ENCODE data around the gene JOSD1. TPM values are rescaled to one million over a fixed set of nuclear protein-coding genes. Genes with fewer than 3 reads are reported as not detected.

JOSD1 gene
- total and polyA plus RNA-seq, 2 donors (not counting 3 experiments of a cell fraction or from before 2014, with no cell fraction given): 61.7 to 73.1 TPM

- Histone ChIP-seq H4K20me1 (replicated peaks; ENCODE audit: control insufficient read depth, extremely low read depth, insufficient read depth, low read length) (peaks cover 7% of the 10 kb centered on the region), H3K36me3 (ENCODE audit: control insufficient read depth in 2 of 2, extremely low read depth in 1 of 2, insufficient read depth in 2 of 2, low read length in 2 of 2) (no peaks in the 10 kb centered on the region), H3K4me3 (replicated peaks in 1 of 3; ENCODE audit: insufficient read depth in 1 of 3, low read depth in 1 of 3, low read length in 3 of 3) (peak overlapping the region in 2 of 3 experiments; percentile 6 to 42), H3K9ac (replicated peaks; ENCODE audit: extremely low read depth, insufficient read depth, low read length) (peak overlapping the region; percentile 25), H3K79me2 (ENCODE audit: control insufficient read depth, insufficient read depth, low read length) (peaks cover 44% of the 10 kb centered on the region), H3K9me1 (replicated peaks; ENCODE audit: control insufficient read depth, extremely low read depth, insufficient read depth, low read length) (no peaks in the 10 kb centered on the region), H3K4me2 (ENCODE audit: insufficient read depth, low read length) (peak overlapping the region; percentile 74), H3K27ac (ENCODE audit: insufficient read depth, low read depth, low read length) (peak overlapping the region; percentile 28), H3K4me1 (ENCODE audit: control insufficient read depth, extremely low read depth, insufficient read depth, low read length) (peaks cover 33% of the 10 kb centered on the region), H3K27me3 (ENCODE audit: control insufficient read depth in 2 of 2, insufficient read depth in 2 of 2, low read length in 2 of 2) (no peaks in the 10 kb centered on the region), H3K9me3 (replicated peaks; ENCODE audit: control insufficient read depth, insufficient read depth, low read length) (no peaks in the 10 kb centered on the region), H2AFZ (ENCODE audit: low read depth, low read length) (peak overlapping the region; percentile 40)
- TF ChIP-seq POLR2A (IDR thresholded peaks at IDR 0.05; ENCODE audit: low read depth, low read length) (no peak), FOS (IDR thresholded peaks at IDR 0.05; ENCODE audit: borderline replicate concordance, insufficient read depth, low read length) (no peak), MYC (IDR thresholded peaks at IDR 0.05; ENCODE audit: low read depth, low read length) (no peak), EZH2 (IDR thresholded peaks at IDR 0.05; ENCODE audit: borderline replicate concordance, low read depth, low read length, severe bottlenecking) (no peak), POLR2AphosphoS5 (IDR thresholded peaks at IDR 0.05; ENCODE audit: insufficient read depth, low read depth, low read length) (no peak), CTCF (IDR thresholded peaks at IDR 0.05; ENCODE audit: extremely low read depth in 1 of 2, insufficient read depth in 1 of 2, low read depth in 1 of 2, low read length in 2 of 2) (no peak), GATA2 (IDR thresholded peaks at IDR 0.05; ENCODE audit: insufficient read depth, insufficient read length, low read depth, low read length) (no peak), JUN (IDR thresholded peaks at IDR 0.05; ENCODE audit: borderline replicate concordance, insufficient read depth, insufficient read length, low read depth) (no peak)
- TF ChIP-seq, protein P1, sequence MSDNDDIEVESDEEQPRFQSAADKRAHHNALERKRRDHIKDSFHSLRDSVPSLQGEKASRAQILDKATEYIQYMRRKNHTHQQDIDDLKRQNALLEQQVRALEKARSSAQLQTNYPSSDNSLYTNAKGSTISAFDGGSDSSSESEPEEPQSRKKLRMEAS (IDR thresholded peaks at IDR 0.05; ENCODE audit: insufficient read depth, insufficient read length): no peak
- intact Hi-C loops (cut with micrococcal nuclease): loop anchor here (2.0 to 10.0 kb wide), 2 partner anchors 52 to 200 kb away; partner anchors contain the start of gene DDX17
- DNase-seq (ENCODE audit: low read depth, low spot score) (peak; percentile 16), FAIRE-seq (peak; percentile 54)
- BruUV-seq (replicated peaks): no TSS peak
- ChIA-PET CTCF (interaction anchor here (1.0 to 2.2 kb wide), 2 partner anchors 13 to 23 kb away, joined by 3 to 14 read pairs; partner anchors contain the start of gene TOMM22), POLR2A (no interaction called here)
- dilution Hi-C loops (cut with MboI; ENCODE audit: extremely low pct_ligation_motif_present, low sequenced_read_pairs): no loop called here
These were observed 4.0 kb upstream of the JOSD1 start for GRCh38 chr22:38704654-38705234.
